ENCODE measurements around the gene ADAM17.

- no peak for TF ChIP-seq CTCF (IDR thresholded peaks at IDR 0.05)
- TF ChIP-seq POLR2A (IDR thresholded peaks at IDR 0.05): no peak
- no peak for TF ChIP-seq EP300 (IDR thresholded peaks at IDR 0.05)
Observed at GRCh38 chr2:9466147-9466683, 89.4 kb downstream of the ADAM17 start.
